Activated naive CD4-positive, alpha-beta T cell treated with anti-CD3 and anti-CD28 coated beads for 36 hours (primary cell): ENCODE results near the gene PITPNC1. TPM values are rescaled to one million over a fixed set of nuclear protein-coding genes. Genes with fewer than 3 reads are reported as not detected.
"Not testable (repeated sequence)": the region's sequence is repeated elsewhere in the genome, so short reads cannot be mapped to it uniquely, and the experiment has no call there.

Experiments used
- CTCF ChIA-PET: fragments of 350-600 bp; sonication (Branson Sonifier 250); formaldehyde crosslinking; loops from one replicate; lab custom pipeline; 2021; ENCODE audit warnings: antibody characterized with exemption; lab: Charles Lee
- DNase-seq: peaks from one replicate; pipeline ENCODE4 v3.0.0-alpha.2; 2020
- H3K27ac Mint-ChIP-seq: one replicate; pipeline ENCODE4 v1.8.0; 2021; ENCODE audit warnings: mild to moderate bottlenecking, mixed read lengths
- H3K27me3 Mint-ChIP-seq: one replicate; pipeline ENCODE4 v1.8.0; 2021; ENCODE audit warnings: low read depth, mixed read lengths
- H3K36me3 Mint-ChIP-seq: one replicate; pipeline ENCODE4 v1.8.0; 2021; ENCODE audit warnings: low read depth, mixed read lengths
- H3K4me1 Mint-ChIP-seq: one replicate; pipeline ENCODE4 v1.8.0; 2021; ENCODE audit warnings: low read depth, mixed read lengths
- H3K4me3 Mint-ChIP-seq: one replicate; pipeline ENCODE4 v1.8.0; 2021; ENCODE audit warnings: mild to moderate bottlenecking, moderate library complexity, mixed read lengths
- H3K9me3 Mint-ChIP-seq: one replicate; pipeline ENCODE4 v1.8.0; 2021; ENCODE audit warnings: mixed read lengths
- intact Hi-C: fragments of 100-400 bp; cut with micrococcal nuclease; formaldehyde crosslinking; loops from one replicate; pipeline ENCODE4 v1.15.1; 2023
- total RNA-seq, 2 experiments: library from RNA; stranded (reverse); gene quantifications; one replicate each; pipeline ENCODE4 v1.2.3, GENCODE V29; 2021

The PITPNC1 gene
- total RNA-seq, 2 experiments from 2014 or later = 58.7 to 60.0 TPM

DNA sequence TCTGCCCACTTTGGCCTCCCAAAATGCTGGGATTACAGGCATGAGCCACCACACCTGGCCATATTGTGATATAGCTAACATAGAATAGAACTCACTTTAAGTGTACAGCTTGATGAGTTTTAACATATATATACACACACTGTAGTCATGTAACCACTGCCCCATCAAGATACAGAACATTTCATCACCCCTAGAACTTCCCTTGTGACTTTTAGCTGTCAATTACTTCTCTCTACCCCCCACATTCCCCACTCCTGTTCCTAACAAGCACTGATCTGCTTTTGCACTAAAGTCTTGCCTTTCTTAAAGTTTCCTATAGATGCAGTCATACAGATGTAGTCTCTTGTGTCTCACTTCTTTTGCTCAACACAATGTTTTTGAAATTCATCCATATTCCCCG lies 93.1 kb downstream of the PITPNC1 start:
- CTCF ChIA-PET = interaction anchor here (0.7 to 2.7 kb wide), 7 partner anchors 11 to 91 kb away, joined by 3 to 19 read pairs (median 4); no protein-coding TSS in a partner anchor
- intact Hi-C loops = no loop called here
- peaks cover 5% of the 10 kb centered on the region for H3K9me3 Mint-ChIP-seq
- H3K27ac Mint-ChIP-seq = peak overlapping the region; percentile 4
- no peak for DNase-seq
- no peaks in the 10 kb centered on the region for H3K27me3 Mint-ChIP-seq
- H3K4me1 Mint-ChIP-seq = peaks cover 63% of the 10 kb centered on the region
- peaks cover 4% of the 10 kb centered on the region for H3K36me3 Mint-ChIP-seq
- no peak overlapping the region for H3K4me3 Mint-ChIP-seq

DNA sequence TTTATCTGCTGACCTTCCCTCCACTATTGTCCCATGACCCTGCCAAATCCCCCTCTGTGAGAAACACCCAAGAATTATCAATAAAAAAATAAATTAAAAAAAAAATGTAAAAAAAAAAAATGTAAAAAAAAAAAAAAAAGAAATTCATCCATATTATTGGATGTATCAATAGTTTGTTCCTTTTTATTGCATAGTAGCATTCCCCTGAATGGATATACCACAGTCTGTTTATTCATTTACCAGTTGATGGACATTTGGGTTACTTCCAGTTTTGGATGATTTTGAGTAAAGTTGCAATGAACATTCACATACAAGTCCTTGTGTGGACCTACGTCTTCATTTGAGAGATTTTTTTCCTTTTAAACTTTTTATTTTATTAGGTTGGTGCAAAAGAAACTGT lies 94.0 kb downstream of the PITPNC1 start:
- Mint-ChIP-seq H3K4me3 (no peak overlapping the region), H3K27ac (no peak overlapping the region), H3K36me3 (peaks cover 4% of the 10 kb centered on the region), H3K27me3 (no peaks in the 10 kb centered on the region), H3K4me1 (peaks cover 63% of the 10 kb centered on the region), H3K9me3 (peaks cover 5% of the 10 kb centered on the region)
- CTCF ChIA-PET = interaction anchor here (7.6 to 13.8 kb wide), 2 partner anchors 83 to 93 kb away, joined by 167 to 245 read pairs; partner anchors contain the start of gene PITPNC1
- intact Hi-C loops = no loop called here
- no peak for DNase-seq

DNA sequence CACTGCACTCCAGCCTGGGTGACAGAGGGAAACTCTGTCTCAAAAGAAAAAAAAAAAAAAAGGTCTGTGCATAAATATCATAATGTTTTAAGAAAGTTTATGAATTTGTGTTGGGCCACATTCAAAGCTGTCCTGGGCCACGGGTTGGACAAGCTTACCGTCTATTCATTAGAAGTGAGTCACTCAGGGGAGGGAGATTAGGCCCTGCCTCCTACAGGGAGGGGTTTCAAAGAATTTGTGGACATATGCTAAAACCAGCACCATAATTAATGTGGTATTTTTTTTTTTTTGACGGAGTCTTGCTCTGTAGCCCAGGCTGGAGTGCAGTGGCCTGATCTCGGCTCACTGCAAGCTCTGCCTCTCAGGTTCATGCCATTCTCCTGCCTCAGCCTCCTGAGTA lies 95.5 kb downstream of the PITPNC1 start:
- H3K4me3 Mint-ChIP-seq, H3K27me3 Mint-ChIP-seq, DNase-seq, intact Hi-C loops, H3K9me3 Mint-ChIP-seq, H3K27ac Mint-ChIP-seq, H3K36me3 Mint-ChIP-seq: not testable (repeated sequence)
- CTCF ChIA-PET = interaction anchor here (0.7 to 13.8 kb wide), 4 partner anchors 38 to 95 kb away, joined by 3 to 245 read pairs (median 113); partner anchors contain the start of gene PITPNC1
- peaks cover 55% of the 10 kb centered on the region for H3K4me1 Mint-ChIP-seq

- intact Hi-C loops = no loop called here
- Mint-ChIP-seq H3K4me1 (peaks cover 58% of the 10 kb centered on the region), H3K9me3 (peaks cover 5% of the 10 kb centered on the region), H3K27me3 (no peaks in the 10 kb centered on the region), H3K27ac (peak overlapping the region; percentile 99), H3K4me3 (peak overlapping the region; percentile 38), H3K36me3 (peaks cover 2% of the 10 kb centered on the region)
- peak; percentile 29 for DNase-seq
- CTCF ChIA-PET = interaction anchor here (1.4 to 13.8 kb wide), 7 partner anchors 9 to 96 kb away, joined by 5 to 245 read pairs (median 30); partner anchors contain the start of gene PITPNC1
Observed at GRCh38 chr17:67474081-67474661, 97.1 kb downstream of the PITPNC1 start.

DNA sequence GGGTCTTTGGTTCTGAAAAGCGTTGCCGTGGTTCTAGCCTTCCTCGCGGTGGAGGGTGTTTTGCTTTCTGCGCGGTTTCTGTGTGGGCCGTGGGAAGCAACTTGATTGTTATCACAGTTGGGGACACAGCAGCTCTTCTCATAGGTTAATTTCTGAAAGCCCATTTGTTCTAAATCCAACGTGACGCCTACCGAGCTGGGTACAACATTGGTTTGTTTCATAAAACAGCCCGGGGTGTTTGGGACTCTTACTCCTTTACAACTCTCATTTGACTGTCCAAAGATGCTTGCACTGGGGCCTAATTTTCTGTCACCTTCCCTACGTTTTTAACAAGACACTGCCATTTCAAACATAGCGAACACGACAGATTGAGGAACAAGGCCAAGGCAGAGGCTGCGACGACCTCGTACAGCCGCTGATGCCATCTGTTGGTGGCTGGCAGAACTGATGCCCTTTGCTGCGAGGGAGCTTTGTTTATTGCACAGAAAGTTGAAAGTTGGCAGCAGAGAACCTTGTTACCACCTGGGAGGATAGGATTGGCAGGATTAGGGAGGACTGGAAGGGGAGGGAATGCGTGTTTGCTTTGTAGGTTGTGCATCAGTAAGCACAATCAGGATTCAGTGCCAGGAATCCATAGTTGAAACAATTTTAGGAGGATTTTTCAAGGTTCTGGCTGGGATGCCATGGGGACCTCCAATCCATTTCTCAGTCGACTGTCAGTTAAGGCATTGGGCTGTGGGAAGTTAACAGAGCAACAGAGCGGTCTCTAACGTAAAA lies 98.3 kb downstream of the PITPNC1 start:
- CTCF ChIA-PET = interaction anchor here (0.7 to 13.8 kb wide), 21 partner anchors 8 to 108 kb away, joined by 3 to 245 read pairs (median 6); partner anchors contain the start of gene PITPNC1
- peak overlapping the region; percentile 60 for H3K4me3 Mint-ChIP-seq
- no peaks in the 10 kb centered on the region for H3K36me3 Mint-ChIP-seq
- H3K9me3 Mint-ChIP-seq = peaks cover 5% of the 10 kb centered on the region
- H3K27ac Mint-ChIP-seq = peak overlapping the region; percentile 99
- intact Hi-C loops = loop anchor here (1.0 to 5.0 kb wide), 9 partner anchors 22 to 352 kb away; partner anchors contain the start of gene BPTF
- no peaks in the 10 kb centered on the region for H3K27me3 Mint-ChIP-seq
- peak; percentile 95 for DNase-seq
- peaks cover 60% of the 10 kb centered on the region for H3K4me1 Mint-ChIP-seq

DNA sequence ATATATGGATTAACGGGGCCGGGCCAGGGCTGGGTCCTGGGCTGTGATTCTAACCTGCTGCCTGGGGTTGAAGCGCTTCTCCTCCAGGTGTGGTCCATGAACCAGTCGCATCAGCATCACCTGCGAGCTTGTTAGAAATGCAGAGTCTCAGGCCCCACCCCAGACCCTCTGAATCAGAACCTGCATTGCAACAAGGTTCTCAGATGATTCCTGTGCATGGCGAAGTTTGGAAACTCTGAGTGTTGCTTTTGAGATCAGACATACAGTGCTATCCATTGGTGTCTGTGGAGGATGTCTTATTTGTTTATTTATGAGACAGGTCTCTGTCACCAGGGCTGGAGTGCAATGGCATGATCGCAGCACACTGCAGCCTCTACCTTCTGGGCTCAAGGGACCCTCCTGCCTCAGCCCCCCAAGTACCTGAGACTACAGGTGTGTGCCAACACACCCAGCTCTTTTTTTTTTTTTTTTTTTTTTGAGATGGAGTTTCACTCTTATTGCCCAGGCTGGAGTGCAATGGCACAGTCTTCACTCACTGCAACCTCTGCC lies 99.8 kb downstream of the PITPNC1 start:
- Mint-ChIP-seq H3K4me1 (peaks cover 73% of the 10 kb centered on the region), H3K36me3 (no peaks in the 10 kb centered on the region), H3K9me3 (peaks cover 2% of the 10 kb centered on the region), H3K27me3 (no peaks in the 10 kb centered on the region), H3K27ac (peak overlapping the region; percentile 99), H3K4me3 (no peak overlapping the region)
- intact Hi-C loops = loop anchor here (5.0 kb wide), 1 partner anchor 350 kb away; the partner anchor contains the start of gene BPTF
- peak; percentile 63 for DNase-seq
- CTCF ChIA-PET = interaction anchor here (0.6 to 13.8 kb wide), 8 partner anchors 12 to 99 kb away, joined by 3 to 245 read pairs (median 18); partner anchors contain the start of gene PITPNC1

DNA sequence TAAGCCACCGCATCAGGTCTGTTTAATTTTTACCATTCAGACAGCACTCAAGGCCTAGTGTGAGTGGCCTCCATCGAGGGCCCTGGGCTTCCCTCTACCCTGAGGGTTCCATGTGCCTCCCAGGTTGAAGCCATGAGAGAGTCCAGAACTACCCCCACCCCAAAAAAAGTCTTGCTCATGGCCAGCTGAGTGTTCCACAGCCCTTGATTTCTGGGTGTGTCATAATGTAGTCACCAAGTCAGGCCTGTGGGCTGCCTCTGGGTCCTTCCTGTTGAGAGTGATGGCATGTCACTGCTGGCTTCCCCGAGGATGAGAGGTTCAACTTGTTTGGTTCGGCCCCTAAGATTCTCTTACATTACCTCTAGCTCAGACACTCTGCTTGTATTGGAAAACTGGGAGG lies 100.6 kb downstream of the PITPNC1 start:
- peak; percentile 90 for DNase-seq
- Mint-ChIP-seq H3K4me1 (peaks cover 79% of the 10 kb centered on the region), H3K27me3 (no peaks in the 10 kb centered on the region), H3K27ac (peak overlapping the region; percentile 99), H3K36me3 (no peaks in the 10 kb centered on the region), H3K9me3 (no peaks in the 10 kb centered on the region), H3K4me3 (peak overlapping the region; percentile 81)
- CTCF ChIA-PET = interaction anchor here (0.6 to 13.8 kb wide), 5 partner anchors 22 to 100 kb away, joined by 3 to 245 read pairs (median 59); partner anchors contain the start of gene PITPNC1
- intact Hi-C loops = loop anchor here (5.0 kb wide), 1 partner anchor 350 kb away; the partner anchor contains the start of gene BPTF

- CTCF ChIA-PET = interaction anchor here (6.7 to 13.8 kb wide), 3 partner anchors 44 to 101 kb away, joined by 59 to 245 read pairs (median 167); partner anchors contain the start of gene PITPNC1
- intact Hi-C loops = loop anchor here (5.0 kb wide), 1 partner anchor 349 kb away; the partner anchor contains the start of gene BPTF
- H3K27ac Mint-ChIP-seq = peak overlapping the region; percentile 99
Observed at GRCh38 chr17:67478401-67479041, 101.4 kb downstream of the PITPNC1 start.

DNA sequence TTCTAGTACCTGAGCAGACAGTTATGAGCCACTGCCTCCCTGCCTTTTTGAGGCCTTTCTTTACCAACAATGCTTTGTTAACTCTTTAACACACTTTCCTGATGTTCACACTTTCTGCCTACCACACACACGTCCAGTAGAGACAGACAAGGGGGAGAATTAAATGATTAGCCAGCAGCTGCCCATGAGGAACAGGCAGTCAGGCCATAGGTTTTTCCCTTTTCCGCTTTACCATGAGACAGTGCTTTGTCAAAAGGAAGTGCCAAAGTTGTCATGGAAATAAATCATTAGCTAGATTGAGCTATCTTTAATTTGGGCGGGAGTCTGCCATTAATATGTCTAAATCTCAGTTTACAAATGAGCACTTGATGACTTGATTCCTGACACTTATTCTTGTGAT lies 102.1 kb downstream of the PITPNC1 start:
- Mint-ChIP-seq H3K4me1 (peaks cover 83% of the 10 kb centered on the region), H3K9me3 (no peaks in the 10 kb centered on the region), H3K4me3 (peak overlapping the region; percentile 81), H3K27me3 (no peaks in the 10 kb centered on the region), H3K36me3 (no peaks in the 10 kb centered on the region), H3K27ac (peak overlapping the region; percentile 99)
- CTCF ChIA-PET = interaction anchor here (0.7 to 13.8 kb wide), 2 partner anchors 58 to 101 kb away, joined by 3 to 245 read pairs; partner anchors contain the start of gene PITPNC1
- DNase-seq = no peak
- intact Hi-C loops = loop anchor here (5.0 kb wide), 1 partner anchor 348 kb away; the partner anchor contains the start of gene BPTF

More at GRCh38 chr17:67478401-67479041, 101.4 kb downstream of the PITPNC1 start:
- Mint-ChIP-seq H3K27me3 (no peaks in the 10 kb centered on the region), H3K36me3 (no peaks in the 10 kb centered on the region), H3K4me1 (peaks cover 85% of the 10 kb centered on the region), H3K9me3 (no peaks in the 10 kb centered on the region), H3K4me3 (peak overlapping the region; percentile 81)
- DNase-seq = peak; percentile 31

- H3K9me3 Mint-ChIP-seq, H3K4me3 Mint-ChIP-seq, intact Hi-C loops, H3K27me3 Mint-ChIP-seq, DNase-seq, H3K36me3 Mint-ChIP-seq: not testable (repeated sequence)
- H3K27ac Mint-ChIP-seq = peak overlapping the region; percentile 70
- CTCF ChIA-PET = interaction anchor here (1.0 to 13.8 kb wide), 4 partner anchors 12 to 115 kb away, joined by 3 to 245 read pairs (median 8); partner anchors contain the start of genes PITPNC1 and PSMD12
- H3K4me1 Mint-ChIP-seq = peaks cover 78% of the 10 kb centered on the region
Observed at GRCh38 chr17:67480959-67481358, 103.9 kb downstream of the PITPNC1 start.

- intact Hi-C loops = no loop called here
- H3K4me3 Mint-ChIP-seq = peak overlapping the region; percentile 3
- no peak for DNase-seq
- no peaks in the 10 kb centered on the region for H3K27me3 Mint-ChIP-seq
- H3K4me1 Mint-ChIP-seq = peaks cover 80% of the 10 kb centered on the region
- H3K27ac Mint-ChIP-seq = peak overlapping the region; percentile 89
- CTCF ChIA-PET = interaction anchor here (0.9 to 13.8 kb wide), 6 partner anchors 12 to 116 kb away, joined by 3 to 245 read pairs (median 4); partner anchors contain the start of genes PITPNC1 and PSMD12
- H3K9me3 Mint-ChIP-seq = no peaks in the 10 kb centered on the region
- no peaks in the 10 kb centered on the region for H3K36me3 Mint-ChIP-seq
Observed at GRCh38 chr17:67481808-67482207, 104.7 kb downstream of the PITPNC1 start.
